Cardiac muscle cell (in vitro differentiated cells and primary cell): ENCODE results near the gene GNG13. TPM values are rescaled to one million over a fixed set of nuclear protein-coding genes. Genes with fewer than 3 reads are reported as not detected.

Source experiments
- DNase-seq, 2 donors: peaks; one replicate each; pipeline versions ENCODE4 v3.0.0 to v3.0.0-alpha.2; 2010 to 2017; ENCODE audit warnings: low read depth in 1 of 2, low spot score in 1 of 2
- H3K27ac ChIP-seq: fragments of 200-600 bp; sonication (generic); 2 replicates; pipeline ENCODE4 v1.5.1; 2016
- H3K27me3 ChIP-seq: fragments of 200-600 bp; sonication (generic); 2 replicates; pipeline ENCODE4 v1.6.0; 2016; ENCODE audit warnings: control low read depth
- H3K36me3 ChIP-seq: fragments of 200-600 bp; sonication (generic); 2 replicates; pipeline ENCODE4 v1.5.1; 2016; ENCODE audit warnings: control low read depth
- H3K4me1 ChIP-seq: fragments of 200-600 bp; sonication (generic); 2 replicates; pipeline ENCODE4 v1.8.1; 2017; ENCODE audit warnings: low read depth, mild to moderate bottlenecking, mixed run types
- H3K4me3 ChIP-seq: fragments of 200-600 bp; sonication (generic); 2 replicates; pipeline ENCODE4 v1.5.1; 2016; ENCODE audit warnings: mild to moderate bottlenecking
- H3K9me3 ChIP-seq: fragments of 200-600 bp; sonication (generic); 2 replicates; pipeline ENCODE4 v1.5.1; 2017; ENCODE audit warnings: low read depth, mild to moderate bottlenecking, control low read depth
- CTCF ChIP-seq: IDR thresholded peaks from 2 replicates; pipeline ENCODE4 v1.5.1; 2012; ENCODE audit warnings: low read depth, mild to moderate bottlenecking, low read length
- polyA plus RNA-seq: library from polyadenylated mRNA; unstranded; fragments of >200 nt; fragmentation: Nextera tagmentation; extraction: Ambion mirVana; gene quantifications from 2 replicates; pipeline ENCODE4 v1.2.1, GENCODE V29; 2016
- total RNA-seq: library from RNA; depleted of rRNA; stranded (reverse); fragments of >200 nt; gene quantifications from 2 replicates; pipeline ENCODE4 v1.2.3, GENCODE V29; 2016

The GNG13 gene
- total and polyA plus RNA-seq, 2 experiments from 2014 or later: 0.79 TPM; not detected in 1

- Histone ChIP-seq H3K4me1 (no peaks in the 10 kb centered on the region), H3K27ac (no peak overlapping the region), H3K27me3 (no peaks in the 10 kb centered on the region), H3K4me3 (no peak overlapping the region), H3K36me3 (no peaks in the 10 kb centered on the region), H3K9me3 (no peaks in the 10 kb centered on the region)
- TF ChIP-seq CTCF: no peak
- no peak for DNase-seq
Observed at GRCh38 chr16:844638-845350, 44.3 kb upstream of the GNG13 start.

- no peak for TF ChIP-seq CTCF
- no peaks in the 10 kb centered on the region for H3K27me3 ChIP-seq
- no peak overlapping the region for H3K27ac ChIP-seq
- DNase-seq: no peak
- H3K9me3 ChIP-seq: no peaks in the 10 kb centered on the region
- no peaks in the 10 kb centered on the region for H3K36me3 ChIP-seq
- H3K4me3 ChIP-seq: no peak overlapping the region
- no peaks in the 10 kb centered on the region for H3K4me1 ChIP-seq
Observed at GRCh38 chr16:843771-844170, 43.2 kb upstream of the GNG13 start.

GRCh38 chr16:842711-843560 is 42.4 kb upstream of the GNG13 start:
- no peak for TF ChIP-seq CTCF
- Histone ChIP-seq H3K27ac (no peak overlapping the region), H3K9me3 (no peaks in the 10 kb centered on the region), H3K4me3 (no peak overlapping the region), H3K4me1 (no peaks in the 10 kb centered on the region), H3K27me3 (no peaks in the 10 kb centered on the region), H3K36me3 (no peaks in the 10 kb centered on the region)
- DNase-seq: no peak

GRCh38 chr16:842061-842476 is 41.5 kb upstream of the GNG13 start:
- TF ChIP-seq CTCF: no peak
- H3K27me3 ChIP-seq: no peaks in the 10 kb centered on the region
- no peak for DNase-seq
- H3K4me3 ChIP-seq: no peak overlapping the region
- no peak overlapping the region for H3K27ac ChIP-seq
- no peaks in the 10 kb centered on the region for H3K4me1 ChIP-seq
- H3K9me3 ChIP-seq: no peaks in the 10 kb centered on the region
- no peaks in the 10 kb centered on the region for H3K36me3 ChIP-seq

- no peak overlapping the region for H3K27ac ChIP-seq
- TF ChIP-seq CTCF: no peak
- no peak overlapping the region for H3K4me3 ChIP-seq
- H3K36me3 ChIP-seq: no peaks in the 10 kb centered on the region
- H3K4me1 ChIP-seq: no peaks in the 10 kb centered on the region
- DNase-seq: no peak
- H3K27me3 ChIP-seq: no peaks in the 10 kb centered on the region
- H3K9me3 ChIP-seq: no peaks in the 10 kb centered on the region
Observed at GRCh38 chr16:841455-842060, 41.0 kb upstream of the GNG13 start.
